ENCODE measurements around the gene PADI1.

- no peak for TF ChIP-seq POLR2A (IDR thresholded peaks at IDR 0.05)
- TF ChIP-seq CTCF (IDR thresholded peaks at IDR 0.05) = no peak
Observed at GRCh38 chr1:17263936-17264335, 59.0 kb downstream of the PADI1 start.
